D721Med (cell line): ENCODE measurements around the gene SAA4.
"Not testable (repeated sequence)": the region's sequence is repeated elsewhere in the genome, so short reads cannot be mapped to it uniquely, and the experiment has no call there.

Experiments
- DNase-seq: peaks from one replicate; pipeline ENCODE4 v3.0.0; 2011; ENCODE audit warnings: low spot score; ENCODE audit not compliant: insufficient read length
- FAIRE-seq: peaks from 2 replicates; lab custom pipeline; 2011; peaks lifted over from hg19 to GRCh38; lab: Jason Lieb, UNC
- TF ChIP-seq, protein P1 (sequence below): IDR thresholded peaks from 2 replicates; pipeline ENCODE4 v1.5.1; 2012; ENCODE audit warnings: mild to moderate bottlenecking, control low read depth; ENCODE audit not compliant: insufficient read depth; ENCODE audit errors: missing control alignments

SAA4 gene, protein sequence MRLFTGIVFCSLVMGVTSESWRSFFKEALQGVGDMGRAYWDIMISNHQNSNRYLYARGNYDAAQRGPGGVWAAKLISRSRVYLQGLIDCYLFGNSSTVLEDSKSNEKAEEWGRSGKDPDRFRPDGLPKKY

DNA sequence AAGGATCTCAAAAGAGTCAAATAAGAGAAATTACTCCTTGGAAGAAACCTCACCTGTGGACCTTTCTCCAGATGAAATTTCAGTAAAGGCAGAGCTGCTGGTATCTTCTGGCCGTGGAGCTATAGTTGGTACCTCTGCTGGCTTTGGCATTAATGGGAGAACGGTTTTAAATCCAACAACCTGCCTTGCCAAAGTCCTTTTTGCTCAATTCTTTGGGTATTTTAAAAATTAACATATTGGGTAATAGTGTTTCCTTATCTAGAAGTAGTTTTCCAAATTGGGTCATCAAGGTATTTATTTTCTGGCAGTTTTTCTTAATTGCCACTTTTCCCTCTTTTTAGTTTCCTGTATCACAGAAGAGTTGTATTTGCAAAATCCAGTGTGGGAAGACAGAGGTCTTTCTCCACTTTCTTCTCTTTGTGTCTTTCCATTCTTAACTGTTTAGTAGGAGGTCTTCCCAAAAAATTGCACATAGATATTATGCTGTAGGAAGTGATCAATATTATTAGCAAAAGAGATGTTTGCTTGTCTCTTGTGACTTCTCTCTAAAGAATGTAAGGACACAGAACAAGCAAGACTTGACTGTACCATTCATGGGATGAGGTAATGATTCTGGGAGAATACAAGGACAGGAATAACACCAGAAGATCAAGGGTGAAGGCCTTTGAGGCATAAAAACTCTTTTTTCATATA, at the start of gene SAA4:
Gene SAA4 (minus strand): TSS at position 139 of the 693 bp plus-strand sequence. CDS start 876 bp downstream, outside the sequence.
- TF ChIP-seq, protein P1, sequence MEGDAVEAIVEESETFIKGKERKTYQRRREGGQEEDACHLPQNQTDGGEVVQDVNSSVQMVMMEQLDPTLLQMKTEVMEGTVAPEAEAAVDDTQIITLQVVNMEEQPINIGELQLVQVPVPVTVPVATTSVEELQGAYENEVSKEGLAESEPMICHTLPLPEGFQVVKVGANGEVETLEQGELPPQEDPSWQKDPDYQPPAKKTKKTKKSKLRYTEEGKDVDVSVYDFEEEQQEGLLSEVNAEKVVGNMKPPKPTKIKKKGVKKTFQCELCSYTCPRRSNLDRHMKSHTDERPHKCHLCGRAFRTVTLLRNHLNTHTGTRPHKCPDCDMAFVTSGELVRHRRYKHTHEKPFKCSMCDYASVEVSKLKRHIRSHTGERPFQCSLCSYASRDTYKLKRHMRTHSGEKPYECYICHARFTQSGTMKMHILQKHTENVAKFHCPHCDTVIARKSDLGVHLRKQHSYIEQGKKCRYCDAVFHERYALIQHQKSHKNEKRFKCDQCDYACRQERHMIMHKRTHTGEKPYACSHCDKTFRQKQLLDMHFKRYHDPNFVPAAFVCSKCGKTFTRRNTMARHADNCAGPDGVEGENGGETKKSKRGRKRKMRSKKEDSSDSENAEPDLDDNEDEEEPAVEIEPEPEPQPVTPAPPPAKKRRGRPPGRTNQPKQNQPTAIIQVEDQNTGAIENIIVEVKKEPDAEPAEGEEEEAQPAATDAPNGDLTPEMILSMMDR = no peak
- DNase-seq (no peak), FAIRE-seq (no peak)

DNA sequence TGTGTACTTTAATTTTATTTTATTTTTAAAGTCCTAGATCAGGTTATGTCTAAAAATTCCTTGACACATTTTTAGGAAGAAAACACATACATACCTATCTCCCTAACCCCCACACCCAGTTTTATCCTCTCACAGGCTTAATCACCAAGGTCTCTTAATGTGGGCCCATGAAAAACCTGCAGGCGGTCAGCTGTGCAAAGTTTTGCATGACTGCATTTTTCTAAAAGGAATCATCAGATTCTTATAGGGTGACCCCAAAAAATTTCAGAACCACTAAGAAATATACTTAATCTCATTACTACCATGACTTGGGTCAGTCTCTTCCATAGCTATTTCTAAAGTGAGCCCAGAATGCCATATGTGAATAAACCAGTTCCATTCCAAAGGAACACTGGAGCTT, 49.2 kb upstream of the SAA4 start:
- FAIRE-seq = no peak
- no peak for DNase-seq
- TF ChIP-seq, protein P1 = no peak

DNA sequence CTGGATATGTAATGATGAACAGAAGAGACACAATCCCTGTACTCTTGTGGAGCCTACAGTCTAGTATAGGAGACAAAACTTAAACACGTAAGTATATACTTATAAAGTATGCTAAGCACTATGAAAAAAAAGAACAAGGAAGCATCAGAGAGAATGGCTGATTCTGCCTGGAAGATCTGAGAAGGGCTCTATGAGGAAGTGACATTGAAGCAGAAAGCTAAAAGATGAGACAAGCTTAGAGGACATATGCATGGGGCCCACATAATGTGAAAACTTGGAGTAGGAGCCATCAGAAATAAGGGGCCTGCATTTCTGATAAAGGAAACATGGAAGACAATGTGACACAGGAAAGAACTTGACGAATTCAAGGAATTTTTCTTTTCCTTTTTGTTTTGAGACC, 46.0 kb upstream of the SAA4 start:
- no peak for FAIRE-seq
- TF ChIP-seq, protein P1 = no peak
- no peak for DNase-seq

DNA sequence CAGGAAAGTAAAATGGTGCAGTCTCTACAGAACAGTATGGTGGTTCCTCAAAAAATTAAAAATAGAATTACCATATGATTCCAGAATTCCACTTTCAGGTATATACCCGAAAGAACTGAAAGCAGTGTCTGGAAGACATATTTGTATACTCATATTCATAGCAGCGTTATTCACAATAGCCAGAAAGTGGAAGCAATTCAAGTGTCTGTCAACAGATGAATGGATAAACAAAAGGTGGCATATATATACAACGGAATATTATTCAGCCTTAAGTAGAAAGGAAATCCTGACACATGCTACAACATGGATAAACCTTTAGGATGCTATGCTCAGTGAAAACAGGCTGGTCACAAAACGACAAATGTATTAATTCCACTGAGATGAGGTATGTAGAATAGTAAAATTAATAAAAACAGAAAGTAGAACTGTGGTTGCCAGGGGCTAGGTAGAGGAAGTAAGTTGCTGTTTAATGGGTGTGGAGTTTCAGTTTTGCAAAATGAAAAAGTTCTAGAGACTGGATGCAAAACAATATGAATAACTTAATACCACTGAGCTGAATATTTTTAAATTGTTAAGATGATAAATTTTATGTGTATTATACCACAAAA, 43.9 kb upstream of the SAA4 start:
- TF ChIP-seq, protein P1 = no peak
- DNase-seq (no peak), FAIRE-seq (no peak)

DNA sequence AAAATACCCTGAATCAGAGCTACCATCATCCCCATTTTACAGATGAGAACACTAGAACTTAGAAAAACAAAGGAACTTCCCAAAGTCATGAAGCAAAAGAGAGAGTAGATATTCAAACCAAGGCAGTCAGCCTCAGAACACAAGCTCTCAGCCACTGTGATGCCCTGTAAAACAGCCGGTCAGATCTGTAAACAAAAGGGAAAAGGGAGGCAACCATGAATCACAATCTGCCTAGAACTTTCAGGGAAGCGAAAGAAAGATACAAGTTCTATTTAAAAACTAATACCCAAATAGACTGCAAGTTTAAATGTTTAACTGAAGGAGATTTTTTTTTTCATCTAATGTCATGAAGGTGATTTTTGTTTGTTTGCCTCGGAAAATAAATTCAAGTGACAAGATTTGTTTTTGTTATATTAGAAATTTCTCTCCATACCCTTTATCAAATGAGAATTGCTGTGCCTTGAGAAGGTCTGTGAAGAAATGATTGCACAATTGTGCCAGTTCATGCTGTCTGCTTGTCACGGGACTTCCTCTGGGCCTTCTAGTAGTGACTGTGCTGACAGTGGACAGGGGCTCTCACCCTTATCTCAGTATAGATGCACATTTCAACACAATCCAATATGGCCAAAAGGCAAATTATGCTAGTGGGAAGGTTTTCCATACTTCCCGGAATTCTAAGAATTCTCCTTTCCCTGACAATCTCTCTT, 41.1 kb upstream of the SAA4 start:
- DNase-seq (no peak), FAIRE-seq (no peak)
- TF ChIP-seq, protein P1 = no peak

DNA sequence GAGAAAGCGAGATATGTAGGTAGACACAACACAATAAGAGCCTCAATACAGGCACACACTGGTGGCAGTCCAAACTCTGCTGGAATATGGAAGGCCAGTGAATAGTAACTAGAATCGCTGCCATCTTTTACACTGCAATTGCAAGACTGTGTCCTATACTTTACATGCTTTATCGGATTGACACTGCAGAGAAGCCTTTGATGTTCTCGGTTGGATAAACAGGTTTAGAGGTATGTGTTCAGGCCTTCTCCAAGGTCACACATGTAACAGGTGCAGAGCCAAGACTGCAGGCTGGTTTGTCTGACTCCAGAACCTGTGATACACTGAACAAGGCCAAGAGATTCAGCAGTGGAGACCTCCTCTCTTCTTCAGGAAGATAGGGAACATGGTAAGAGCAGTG, 34.6 kb upstream of the SAA4 start:
- FAIRE-seq (no peak), DNase-seq (no peak)
- TF ChIP-seq, protein P1 = no peak

DNA sequence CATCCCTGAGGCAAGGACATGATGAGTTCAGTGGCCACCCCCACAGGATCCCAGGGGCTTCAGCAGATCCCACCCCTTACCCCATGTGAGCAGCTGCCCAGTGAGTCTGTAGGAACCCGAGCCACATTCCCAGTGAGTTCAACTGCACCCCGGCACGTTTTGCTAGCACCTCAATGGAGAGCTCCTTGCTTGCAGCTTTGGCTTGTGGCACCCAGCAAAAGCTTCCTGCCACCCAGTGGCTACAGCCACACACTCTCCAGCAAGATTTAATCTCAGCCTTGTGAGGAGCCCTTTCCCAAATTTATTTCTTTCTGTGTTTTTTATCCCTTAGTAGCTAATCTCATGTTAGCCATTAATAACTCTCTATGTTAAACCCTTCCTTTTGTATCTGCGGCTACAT, 33.5 kb upstream of the SAA4 start:
- DNase-seq (no peak), FAIRE-seq (no peak)
- TF ChIP-seq, protein P1 = no peak

DNA sequence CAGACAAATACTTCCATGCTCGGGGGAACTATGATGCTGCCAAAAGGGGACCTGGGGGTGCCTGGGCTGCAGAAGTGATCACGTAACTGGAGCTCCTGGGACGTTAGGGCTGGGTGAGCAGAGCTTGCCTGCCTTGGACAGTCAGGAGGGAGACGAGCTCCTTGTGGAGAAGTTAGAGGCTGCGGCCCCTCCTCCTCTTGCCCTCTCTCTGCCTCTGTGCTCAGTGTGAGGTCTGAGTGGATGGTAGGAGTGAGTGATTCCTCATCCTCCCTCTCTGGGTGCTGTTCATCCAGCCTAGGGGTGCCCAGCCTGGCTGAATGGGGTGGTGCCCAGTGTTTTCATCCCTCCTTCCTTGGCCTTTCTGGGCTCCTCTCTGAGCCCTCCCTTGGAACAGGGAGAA, 32.6 kb upstream of the SAA4 start:
- FAIRE-seq, DNase-seq: not testable (repeated sequence)

DNA sequence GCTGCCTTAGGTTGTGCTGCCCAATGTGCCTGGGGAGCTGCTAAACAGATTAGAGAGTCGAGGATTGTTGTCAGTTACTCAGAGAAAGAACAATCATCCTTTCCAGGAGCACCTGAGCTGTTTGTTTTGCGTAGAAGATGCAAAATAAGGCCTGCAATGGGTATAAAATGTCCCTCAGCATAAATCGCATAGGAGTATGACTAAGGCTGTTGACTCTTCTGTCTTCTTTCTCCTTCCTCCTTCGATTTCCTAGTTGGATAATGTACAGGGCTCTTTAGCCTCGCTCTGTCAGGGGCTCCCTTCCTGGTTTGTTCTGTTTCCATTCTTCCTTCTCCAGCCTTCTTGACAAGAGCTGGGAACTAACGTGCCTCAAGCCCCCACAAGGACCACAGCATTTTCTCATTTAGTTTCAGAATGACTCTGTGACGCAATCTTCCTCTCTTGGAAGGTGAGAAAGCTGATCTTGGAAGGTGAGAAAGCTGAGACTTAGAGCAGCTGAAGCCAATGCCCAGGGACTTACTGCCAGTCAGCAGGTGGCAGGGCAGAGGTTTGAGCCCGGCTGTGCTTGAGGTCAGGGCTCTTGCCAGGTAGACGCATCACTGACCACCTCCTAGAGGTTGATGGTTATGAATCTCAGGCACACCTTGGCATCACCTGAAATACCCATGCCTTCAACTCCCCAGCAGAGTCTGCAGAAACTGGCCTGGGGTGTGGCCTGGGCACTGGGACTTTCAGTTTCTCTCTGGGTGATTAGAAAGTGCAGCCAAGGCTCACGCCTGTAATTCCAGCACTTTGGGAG, 30.9 kb upstream of the SAA4 start:
- not testable (repeated sequence) for FAIRE-seq, DNase-seq
